Neutrophil (primary cell): Measurements from ENCODE around the gene ZNF740.

Experiments used
- H3K27ac ChIP-seq: fragments of 200-600 bp; sonication (generic); 2 replicates; pipeline ENCODE4 v1.5.1; 2016; ENCODE audit warnings: mild to moderate bottlenecking, moderate library complexity
- H3K27me3 ChIP-seq: fragments of 200-600 bp; sonication (generic); 2 replicates; pipeline ENCODE4 v1.6.0; 2016; ENCODE audit warnings: mild to moderate bottlenecking
- H3K36me3 ChIP-seq: fragments of 200-600 bp; sonication (generic); 2 replicates; pipeline ENCODE4 v1.5.1; 2017
- H3K4me1 ChIP-seq, 2 experiments: fragments of 200-600 bp in 1 of 2; sonication (generic) in 1 of 2; 1 replicate in 1 of 2; 2 replicates in 1 of 2; pipeline versions ENCODE4 v1.5.1 to v1.6.1; 2013 to 2016; ENCODE audit warnings: low read depth in 1 of 2, low read length in 1 of 2, mild to moderate bottlenecking in 1 of 2, moderate library complexity in 1 of 2; ENCODE audit not compliant: control insufficient read depth in 1 of 2, insufficient read depth in 1 of 2
- H3K4me3 ChIP-seq, 2 experiments: fragments of 200-600 bp in 1 of 2; sonication (generic) in 1 of 2; 1 replicate in 1 of 2; 2 replicates in 1 of 2; pipeline ENCODE4 v1.5.1; 2013 to 2016; ENCODE audit warnings: low read depth in 1 of 2, low read length in 1 of 2, mild to moderate bottlenecking in 1 of 2, moderate library complexity in 1 of 2
- H3K9me3 ChIP-seq: fragments of 200-600 bp; sonication (generic); 2 replicates; pipeline ENCODE4 v1.5.1; 2016
- CTCF ChIP-seq: fragments of 200-600 bp; sonication (generic); IDR thresholded peaks from 2 replicates; pipeline ENCODE4 v1.5.1; 2016; ENCODE audit warnings: antibody characterized with exemption

Gene ZNF740

GRCh38 chr12:53224061-53224896 is 43.8 kb downstream of the ZNF740 start:
- Histone ChIP-seq H3K4me3 (no peak overlapping the region), H3K36me3 (no peaks in the 10 kb centered on the region), H3K27me3 (peaks cover 84% of the 10 kb centered on the region), H3K9me3 (no peaks in the 10 kb centered on the region), H3K27ac (no peak overlapping the region), H3K4me1 (peaks cover 17 to 30% of the 10 kb centered on the region in 2 experiments)
- TF ChIP-seq CTCF = no peak

- peaks cover 12 to 22% of the 10 kb centered on the region in 2 experiments for H3K4me1 ChIP-seq
- no peak overlapping the region for H3K4me3 ChIP-seq
- no peak overlapping the region for H3K27ac ChIP-seq
- no peaks in the 10 kb centered on the region for H3K9me3 ChIP-seq
- peaks cover 84% of the 10 kb centered on the region for H3K27me3 ChIP-seq
- H3K36me3 ChIP-seq = no peaks in the 10 kb centered on the region
- TF ChIP-seq CTCF = no peak
Observed at GRCh38 chr12:53224897-53225634, 44.5 kb downstream of the ZNF740 start.

- no peaks in the 10 kb centered on the region for H3K36me3 ChIP-seq
- no peak for TF ChIP-seq CTCF
- H3K9me3 ChIP-seq = no peaks in the 10 kb centered on the region
- no peak overlapping the region for H3K27ac ChIP-seq
- H3K4me3 ChIP-seq = no peak overlapping the region
- H3K27me3 ChIP-seq = peaks cover 84% of the 10 kb centered on the region
- peaks cover 4 to 14% of the 10 kb centered on the region in 2 experiments for H3K4me1 ChIP-seq
Observed at GRCh38 chr12:53225635-53226424, 45.3 kb downstream of the ZNF740 start.

- H3K4me3 ChIP-seq = no peak overlapping the region
- H3K36me3 ChIP-seq = no peaks in the 10 kb centered on the region
- no peak overlapping the region for H3K27ac ChIP-seq
- H3K27me3 ChIP-seq = peaks cover 84% of the 10 kb centered on the region
- no peaks in the 10 kb centered on the region for H3K9me3 ChIP-seq
- H3K4me1 ChIP-seq = peaks cover 8 to 9% of the 10 kb centered on the region in 2 experiments
- TF ChIP-seq CTCF = no peak
Observed at GRCh38 chr12:53226815-53227214, 46.3 kb downstream of the ZNF740 start.

GRCh38 chr12:53227341-53227740 is 46.8 kb downstream of the ZNF740 start:
- Histone ChIP-seq H3K27ac (no peak overlapping the region), H3K36me3 (no peaks in the 10 kb centered on the region), H3K9me3 (no peaks in the 10 kb centered on the region), H3K4me3 (no peak overlapping the region), H3K4me1 (peaks cover 7 to 8% of the 10 kb centered on the region in 2 experiments), H3K27me3 (peaks cover 84% of the 10 kb centered on the region)
- TF ChIP-seq CTCF = no peak
